ENCODE data around the gene TNFSF12. TPM values are rescaled to one million over a fixed set of nuclear protein-coding genes. Genes with fewer than 3 reads are reported as not detected.
"Not testable (repeated sequence)": the region's sequence is repeated elsewhere in the genome, so short reads cannot be mapped to it uniquely, and the experiment has no call there.

Gene TNFSF12
- total RNA-seq, 1 donor from 2014 or later: 14.9 TPM

DNA sequence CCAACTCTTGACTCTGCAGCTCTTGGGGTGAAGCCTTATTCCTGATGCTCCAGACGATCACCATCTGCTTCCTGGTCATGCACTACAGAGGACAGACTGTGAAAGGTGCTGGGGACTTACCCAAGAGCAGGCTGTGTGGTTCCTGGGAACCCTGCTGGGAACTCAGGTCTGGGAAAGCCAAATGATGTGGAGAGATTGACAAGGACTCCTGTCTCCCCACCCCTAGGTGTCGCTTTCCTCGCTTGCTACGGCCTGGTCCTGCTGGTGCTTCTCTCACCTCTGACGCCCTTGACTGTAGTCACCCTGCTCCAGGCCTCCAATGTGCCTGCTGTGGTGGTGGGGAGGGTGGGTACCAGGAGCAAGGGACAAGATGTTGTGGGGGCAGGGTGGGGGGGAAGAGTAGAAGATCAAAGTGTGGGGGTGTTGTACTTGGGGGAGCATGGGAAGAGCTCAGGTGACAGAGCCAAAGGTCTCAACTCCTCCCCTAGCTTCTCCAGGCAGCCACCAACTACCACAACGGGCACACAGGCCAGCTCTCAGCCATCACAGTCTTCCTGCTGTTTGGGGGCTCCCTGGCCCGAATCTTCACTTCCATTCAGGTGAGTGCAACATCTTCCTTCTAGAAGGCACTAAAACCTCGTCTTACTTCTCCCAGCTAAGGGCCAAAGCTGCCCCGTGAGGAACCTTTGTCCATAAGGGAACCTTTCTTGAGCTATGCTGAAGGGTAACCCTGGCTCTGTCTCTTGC, 38.0 kb downstream of the TNFSF12 start:
- DNase-seq (ENCODE audit: low spot score): no peak

GRCh38 chr17:7587420-7588151, 38.7 kb downstream of the TNFSF12 start:
- no peak for DNase-seq (ENCODE audit: low spot score)

GRCh38 chr17:7588553-7589203, 39.8 kb downstream of the TNFSF12 start:
- DNase-seq (ENCODE audit: low spot score): no peak

DNA sequence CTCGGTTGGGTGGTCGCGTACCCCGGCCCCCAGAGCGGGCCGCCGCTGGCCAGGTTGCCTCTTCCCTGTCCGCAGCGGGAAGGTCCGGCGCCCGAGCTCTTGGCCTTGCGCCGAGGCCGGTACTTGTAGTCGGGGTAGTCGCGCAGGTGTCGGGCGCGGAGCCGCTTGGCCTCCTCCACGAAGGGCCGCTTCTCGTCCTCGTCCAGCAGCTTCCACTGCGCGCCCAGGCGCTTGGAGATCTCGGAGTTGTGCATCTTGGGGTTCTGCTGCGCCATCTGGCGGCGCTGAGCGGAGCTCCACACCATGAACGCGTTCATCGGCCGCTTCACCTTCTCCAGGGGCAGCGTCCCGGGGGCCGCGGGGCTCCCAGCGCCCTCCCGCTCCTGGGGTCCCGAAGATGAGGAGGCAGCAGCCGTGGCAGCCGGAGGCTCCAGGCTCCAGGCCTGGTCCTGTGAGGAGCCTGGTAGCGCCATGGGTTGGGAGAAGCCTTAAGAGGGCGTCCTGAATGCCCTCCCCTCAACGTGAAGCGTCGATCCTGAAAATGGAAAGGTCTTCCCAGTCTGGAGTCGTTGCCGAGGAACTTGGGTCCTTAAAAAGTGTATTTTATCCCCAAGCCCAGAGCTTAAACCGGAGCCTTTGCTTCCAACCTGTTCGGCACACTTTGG, 40.5 kb downstream of the TNFSF12 start:
- peak; percentile 87 for DNase-seq (ENCODE audit: low spot score)

- DNase-seq (ENCODE audit: low spot score): no peak
Observed at GRCh38 chr17:7589891-7590691, 41.2 kb downstream of the TNFSF12 start, which contains the start of gene SOX15. TSS of gene SOX15 (minus strand) at chr17:7590094. CDS start at chr17:7589676, 418 bp downstream.

DNA sequence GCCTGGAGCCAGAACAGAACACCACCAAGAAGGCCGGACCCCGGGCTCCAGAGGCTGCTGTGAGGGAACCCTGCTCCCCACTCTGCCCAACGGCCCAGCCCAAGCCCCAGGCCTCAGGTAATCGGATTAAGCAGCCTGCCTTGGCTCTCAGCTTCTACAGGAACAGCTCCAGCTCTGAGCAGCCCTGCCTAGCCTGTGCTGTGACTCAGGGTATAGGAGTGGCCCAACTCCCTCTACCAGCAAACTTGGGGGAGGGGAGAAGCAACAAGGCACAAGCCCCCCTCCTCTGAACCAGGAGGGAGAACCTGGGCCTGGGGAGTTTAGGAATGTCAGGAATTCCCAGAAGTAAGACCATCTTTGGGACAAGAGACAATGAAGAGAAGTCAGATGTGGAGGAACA, 41.9 kb downstream of the TNFSF12 start:
- peak; percentile 35 for DNase-seq (ENCODE audit: low spot score)

- no peak for DNase-seq (ENCODE audit: low spot score)
Observed at GRCh38 chr17:7591596-7591995, 42.7 kb downstream of the TNFSF12 start.

DNA sequence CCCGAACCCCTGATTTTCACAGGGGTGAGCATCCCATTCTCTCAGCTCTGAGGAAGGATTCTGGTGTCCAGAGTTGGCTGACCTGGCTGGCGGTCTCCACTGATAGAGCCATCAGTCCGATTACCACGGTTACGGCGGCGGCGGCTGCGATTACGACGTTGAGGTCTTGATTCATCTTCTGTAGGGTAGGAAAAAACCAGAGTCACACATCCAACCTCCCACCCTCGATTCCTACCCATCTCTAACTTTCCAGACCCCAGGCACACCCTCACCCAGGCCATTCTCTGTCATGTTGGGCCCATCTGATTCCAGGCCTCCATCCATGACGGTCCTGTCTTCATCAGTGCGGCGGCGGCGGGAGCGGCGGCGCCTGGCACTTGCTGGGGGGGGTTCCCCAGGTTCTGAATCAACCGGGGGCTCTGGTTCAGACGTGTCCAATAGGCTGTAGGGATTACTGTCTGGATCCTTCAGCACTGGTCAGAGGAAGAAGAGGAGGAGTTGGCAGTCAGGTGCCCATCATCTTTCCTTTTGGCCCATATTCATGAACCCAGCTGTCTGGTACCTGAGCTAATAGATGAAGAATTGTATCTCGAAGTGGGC, 43.7 kb downstream of the TNFSF12 start:
- no peak for DNase-seq (ENCODE audit: low spot score)

- no peak for DNase-seq (ENCODE audit: low spot score)
Observed at GRCh38 chr17:7593296-7593695, 44.4 kb downstream of the TNFSF12 start.

DNA sequence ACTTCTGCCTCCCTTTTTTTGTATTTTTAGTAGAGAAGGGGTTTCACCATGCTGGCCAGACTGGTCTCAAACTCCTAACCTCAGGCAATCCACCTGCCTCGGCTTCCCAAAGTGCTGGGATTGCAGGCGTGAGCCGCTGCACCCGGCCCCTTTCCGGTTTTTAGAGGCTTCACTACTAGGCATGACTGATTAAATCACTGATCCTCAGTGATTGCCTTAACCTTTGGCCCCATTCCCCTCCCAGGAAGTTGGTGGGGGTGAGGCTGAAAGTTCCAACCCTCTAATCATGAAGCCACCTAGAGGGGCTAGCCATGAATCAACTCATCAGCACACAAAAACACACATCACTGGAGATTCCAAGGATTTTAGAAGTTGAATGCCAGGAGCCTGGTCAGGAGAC, 48.7 kb downstream of the TNFSF12 start:
- not testable (repeated sequence) for DNase-seq (ENCODE audit: low spot score)

- DNase-seq (ENCODE audit: low spot score): no peak
Observed at GRCh38 chr17:7606280-7606679, 57.4 kb downstream of the TNFSF12 start.

Other genes starting within 250 kb of the TNFSF12 start
- 136 TPM for gene EIF5A, start 241.4 kb upstream of the TNFSF12 start, total RNA-seq (ENCODE audit: insufficient read depth, low replicate concordance)
- gene GPS2, start 233.7 kb upstream of the TNFSF12 start, total RNA-seq (ENCODE audit: insufficient read depth, low replicate concordance): 20.5 TPM
- gene NEURL4, start 219.7 kb upstream of the TNFSF12 start, total RNA-seq (ENCODE audit: insufficient read depth, low replicate concordance): 35.6 TPM
- gene ACAP1, start 212.5 kb upstream of the TNFSF12 start, total RNA-seq (ENCODE audit: insufficient read depth, low replicate concordance): 5.3 TPM
- 18.3 TPM for gene KCTD11, start 196.9 kb upstream of the TNFSF12 start, total RNA-seq (ENCODE audit: insufficient read depth, low replicate concordance)
- not detected for gene TMEM95, start 193.9 kb upstream of the TNFSF12 start, total RNA-seq (ENCODE audit: insufficient read depth, low replicate concordance)
- gene TNK1, start 168.0 kb upstream of the TNFSF12 start, total RNA-seq (ENCODE audit: insufficient read depth, low replicate concordance): 12.8 TPM
- 21.9 TPM for gene PLSCR3, start 154.5 kb upstream of the TNFSF12 start, total RNA-seq (ENCODE audit: insufficient read depth, low replicate concordance)
- gene TMEM256, start 145.0 kb upstream of the TNFSF12 start, total RNA-seq (ENCODE audit: insufficient read depth, low replicate concordance): 89.3 TPM
- gene NLGN2, start 141.2 kb upstream of the TNFSF12 start, total RNA-seq (ENCODE audit: insufficient read depth, low replicate concordance): 4.8 TPM
- not detected for gene SPEM1, start 128.7 kb upstream of the TNFSF12 start, total RNA-seq (ENCODE audit: insufficient read depth, low replicate concordance)
- not detected for gene SPEM2, start 123.4 kb upstream of the TNFSF12 start, total RNA-seq (ENCODE audit: insufficient read depth, low replicate concordance)
- gene SPEM3, start 120.2 kb upstream of the TNFSF12 start, total RNA-seq (ENCODE audit: insufficient read depth, low replicate concordance): 0.96 TPM
- 1.9 TPM for gene TMEM102, start 113.6 kb upstream of the TNFSF12 start, total RNA-seq (ENCODE audit: insufficient read depth, low replicate concordance)
- 12.8 TPM for gene FGF11, start 109.5 kb upstream of the TNFSF12 start, total RNA-seq (ENCODE audit: insufficient read depth, low replicate concordance)
- 8.9 TPM for gene CHRNB1, start 104.0 kb upstream of the TNFSF12 start, total RNA-seq (ENCODE audit: insufficient read depth, low replicate concordance)
- gene ZBTB4, start 69.4 kb upstream of the TNFSF12 start, total RNA-seq (ENCODE audit: insufficient read depth, low replicate concordance): 18.1 TPM
- gene SLC35G6, start 67.6 kb upstream of the TNFSF12 start, total RNA-seq (ENCODE audit: insufficient read depth, low replicate concordance): 0.24 TPM
- gene POLR2A, start 64.7 kb upstream of the TNFSF12 start, total RNA-seq (ENCODE audit: insufficient read depth, low replicate concordance): 40.7 TPM
- gene TNFSF13, start 9.7 kb downstream of the TNFSF12 start, total RNA-seq (ENCODE audit: insufficient read depth, low replicate concordance): 7.7 TPM
- 56.6 TPM for gene SENP3, start 12.9 kb downstream of the TNFSF12 start, total RNA-seq (ENCODE audit: insufficient read depth, low replicate concordance)
- gene CD68, start 30.6 kb downstream of the TNFSF12 start, total RNA-seq (ENCODE audit: insufficient read depth, low replicate concordance): 8.4 TPM
- gene MPDU1, start 34.8 kb downstream of the TNFSF12 start, total RNA-seq (ENCODE audit: insufficient read depth, low replicate concordance): 38.0 TPM
- gene SOX15, start 41.0 kb downstream of the TNFSF12 start, total RNA-seq (ENCODE audit: insufficient read depth, low replicate concordance): 1.9 TPM
- 32.7 TPM for gene FXR2, start 65.8 kb downstream of the TNFSF12 start, total RNA-seq (ENCODE audit: insufficient read depth, low replicate concordance)
- gene SAT2, start 78.8 kb downstream of the TNFSF12 start, total RNA-seq (ENCODE audit: insufficient read depth, low replicate concordance): 39.7 TPM
- 3.9 TPM for gene SHBG, start 81.1 kb downstream of the TNFSF12 start, total RNA-seq (ENCODE audit: insufficient read depth, low replicate concordance)
- gene ATP1B2, start 101.9 kb downstream of the TNFSF12 start, total RNA-seq (ENCODE audit: insufficient read depth, low replicate concordance): 2.6 TPM
- 9.6 TPM for gene TP53, start 138.4 kb downstream of the TNFSF12 start, total RNA-seq (ENCODE audit: insufficient read depth, low replicate concordance)
- gene WRAP53, start 139.4 kb downstream of the TNFSF12 start, total RNA-seq (ENCODE audit: insufficient read depth, low replicate concordance): 2.4 TPM
- 1.9 TPM for gene EFNB3, start 156.1 kb downstream of the TNFSF12 start, total RNA-seq (ENCODE audit: insufficient read depth, low replicate concordance)
- gene DNAH2, start 168.7 kb downstream of the TNFSF12 start, total RNA-seq (ENCODE audit: insufficient read depth, low replicate concordance): not detected

Data from umbilical cord (tissue), 2 donors.